ENCODE results near the gene SYNDIG1.

The SYNDIG1 gene

DNA sequence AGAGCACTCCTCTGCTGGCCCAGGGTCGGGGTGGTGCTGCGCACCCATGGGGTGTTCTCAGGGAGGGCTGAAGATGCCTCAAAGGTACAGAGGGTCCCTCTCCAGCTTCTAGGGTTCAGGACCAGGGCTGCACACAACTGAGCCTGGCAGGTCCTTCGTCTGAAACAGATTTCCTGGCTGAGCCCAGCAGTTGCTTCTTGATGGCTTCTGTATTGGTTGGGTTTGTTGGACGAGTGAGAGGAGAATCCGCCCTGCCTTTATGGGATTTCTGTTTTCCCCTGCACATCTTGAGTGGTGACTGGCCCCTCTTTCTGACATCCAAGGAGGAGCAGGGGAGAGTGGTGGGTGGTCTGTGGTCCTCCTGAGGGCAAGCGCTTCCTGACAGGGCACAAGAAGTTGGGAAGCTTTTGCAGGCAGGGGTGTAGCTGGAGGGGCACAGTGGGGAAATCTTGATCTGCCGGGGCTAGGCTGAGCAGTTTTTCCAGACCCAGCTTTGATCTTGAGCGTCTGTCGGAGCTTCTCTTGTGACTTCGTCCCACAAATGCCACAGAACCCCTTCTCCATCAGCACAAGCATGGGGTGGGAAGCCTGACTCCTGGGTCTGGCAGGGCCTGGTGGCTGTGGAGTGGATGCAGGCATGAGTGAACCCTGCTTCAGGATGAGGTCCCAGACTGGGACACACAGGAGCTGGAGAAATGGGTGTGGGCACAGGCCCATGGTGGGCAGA lies 116.5 kb downstream of the SYNDIG1 start:
- no peak for DNase-seq (ENCODE audit: low read depth)

GRCh38 chr20:24586523-24586840 lies 117.1 kb downstream of the SYNDIG1 start:
- DNase-seq (ENCODE audit: low read depth), result no peak

DNA sequence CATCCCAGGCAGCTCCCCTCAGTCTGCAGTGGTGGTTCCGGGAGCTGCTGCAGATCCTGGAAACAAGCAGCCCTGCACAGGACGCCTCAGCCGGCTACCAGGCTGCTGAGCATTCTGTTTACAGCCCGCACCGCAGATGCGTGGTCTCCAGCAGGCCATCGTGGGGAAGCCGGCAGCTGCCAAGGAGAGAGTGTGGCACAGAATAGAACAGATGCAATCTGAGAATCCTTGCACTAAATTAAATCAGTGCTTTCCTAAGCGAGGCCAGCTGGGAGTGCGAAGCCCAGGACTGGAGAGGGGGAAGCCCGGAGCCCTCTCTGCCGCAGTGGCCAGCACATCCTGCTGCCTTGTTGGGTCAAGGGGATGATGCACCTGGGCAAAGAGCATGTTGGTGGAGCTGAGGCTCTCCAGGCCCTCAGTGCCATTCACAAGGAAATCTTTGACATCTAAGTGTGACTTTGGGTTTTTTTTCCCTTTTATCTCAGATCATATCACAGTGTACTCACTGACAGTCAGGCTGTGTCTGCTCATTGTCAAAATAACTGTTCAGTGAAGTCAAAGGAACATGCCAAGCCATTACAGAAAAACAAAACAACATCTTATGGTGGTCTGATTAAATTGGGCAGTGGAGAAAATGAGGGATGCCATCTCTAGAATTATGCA lies 118.1 kb downstream of the SYNDIG1 start:
- DNase-seq (ENCODE audit: low read depth), result no peak

DNA sequence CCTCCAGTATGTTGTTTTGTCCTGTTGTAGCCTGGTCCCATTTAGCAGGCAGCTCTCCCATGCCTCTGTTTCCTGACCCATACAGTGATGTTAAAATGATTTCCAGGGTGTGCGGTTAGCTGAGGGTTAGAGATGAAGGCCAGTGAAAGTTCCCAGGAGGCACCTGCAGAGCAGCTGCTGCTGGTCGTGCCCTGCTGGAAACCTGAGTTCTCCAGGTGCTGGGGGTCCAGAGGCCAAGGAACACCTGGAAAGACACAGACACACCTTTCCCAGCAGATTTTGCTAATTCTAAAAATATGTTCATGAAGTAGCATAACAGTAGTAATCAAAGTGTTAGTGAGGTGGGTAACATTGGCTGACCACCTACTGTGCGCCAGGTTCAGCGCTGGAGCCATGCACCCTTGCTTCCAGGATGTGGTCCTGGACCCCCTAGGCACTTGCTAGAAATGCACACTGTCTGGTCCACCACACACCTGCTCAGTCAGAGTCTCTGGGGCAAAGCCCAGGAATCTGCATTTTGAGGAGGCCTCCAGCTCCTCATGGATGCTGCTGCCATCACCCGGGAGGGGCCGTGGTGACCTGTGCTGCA lies 118.7 kb downstream of the SYNDIG1 start:
- DNase-seq (ENCODE audit: low read depth), result no peak

GRCh38 chr20:24588725-24589340 lies 119.4 kb downstream of the SYNDIG1 start:
- DNase-seq (ENCODE audit: low read depth), result no peak

DNA sequence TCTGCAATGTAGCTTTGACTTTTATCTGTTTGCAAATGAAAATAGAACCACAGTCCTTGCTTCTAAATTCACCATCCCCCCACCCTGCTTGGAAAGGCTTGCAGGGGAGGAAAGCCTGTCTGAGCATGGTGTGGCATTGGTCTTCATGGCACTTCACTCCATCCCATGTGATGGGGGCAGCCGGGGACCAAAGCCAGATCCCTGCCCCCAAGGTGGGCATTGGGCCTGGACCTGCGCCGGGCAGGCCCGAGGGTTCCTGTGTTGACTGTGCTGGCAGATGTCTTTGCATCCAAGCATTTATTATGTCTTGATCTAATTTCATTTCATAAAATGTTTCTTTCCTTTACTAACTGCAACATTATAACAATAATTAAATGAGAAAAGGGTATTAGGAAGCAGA lies 120.0 kb downstream of the SYNDIG1 start:
- DNase-seq (ENCODE audit: low read depth), result no peak

DNA sequence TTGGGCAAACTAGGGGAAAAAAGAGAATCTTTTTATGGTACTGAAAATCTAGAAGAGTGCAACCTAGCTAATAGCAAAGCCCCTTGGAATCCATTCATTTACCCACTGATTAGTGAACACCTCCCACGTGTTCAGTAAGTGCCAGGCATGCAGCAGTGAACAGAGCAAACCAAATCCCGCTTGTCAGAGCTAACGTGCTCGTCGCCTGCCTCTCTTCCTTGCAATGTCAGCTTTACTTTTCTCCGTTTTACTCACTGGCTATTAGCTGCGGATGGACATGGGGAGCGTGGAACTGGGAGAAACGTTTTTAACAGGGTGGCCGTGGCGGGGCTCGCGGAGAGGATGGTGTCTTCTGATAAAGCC lies 120.4 kb downstream of the SYNDIG1 start:
- no peak for DNase-seq (ENCODE audit: low read depth)

GRCh38 chr20:24590178-24590982 lies 121.0 kb downstream of the SYNDIG1 start:
- DNase-seq (ENCODE audit: low read depth), result no peak

DNA sequence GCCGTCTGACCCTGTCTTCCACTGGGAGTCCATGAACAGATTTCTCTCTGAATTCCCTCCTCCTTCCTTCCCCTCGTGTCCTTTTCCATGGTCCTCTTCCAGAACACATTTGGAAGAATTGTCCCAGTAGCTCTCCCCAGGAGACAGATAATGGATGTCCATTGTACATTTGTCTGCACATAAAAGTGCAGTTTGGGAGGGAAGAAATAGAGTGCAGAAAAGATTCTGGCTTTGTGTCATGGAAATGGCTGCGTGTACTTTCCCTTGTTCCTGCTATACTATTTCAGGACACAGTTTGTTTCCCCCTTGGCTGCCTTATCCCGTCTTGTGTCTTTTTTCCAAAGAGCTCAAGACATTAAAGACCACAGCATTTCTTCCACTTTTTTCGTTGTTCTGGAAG lies 127.6 kb downstream of the SYNDIG1 start:
- no peak for DNase-seq (ENCODE audit: low read depth)

- DNase-seq (ENCODE audit: low read depth), result no peak
Observed at GRCh38 chr20:24598346-24598745, 128.9 kb downstream of the SYNDIG1 start.

- DNase-seq (ENCODE audit: low read depth), result no peak
Observed at GRCh38 chr20:24598996-24599395, 129.6 kb downstream of the SYNDIG1 start.

DNA sequence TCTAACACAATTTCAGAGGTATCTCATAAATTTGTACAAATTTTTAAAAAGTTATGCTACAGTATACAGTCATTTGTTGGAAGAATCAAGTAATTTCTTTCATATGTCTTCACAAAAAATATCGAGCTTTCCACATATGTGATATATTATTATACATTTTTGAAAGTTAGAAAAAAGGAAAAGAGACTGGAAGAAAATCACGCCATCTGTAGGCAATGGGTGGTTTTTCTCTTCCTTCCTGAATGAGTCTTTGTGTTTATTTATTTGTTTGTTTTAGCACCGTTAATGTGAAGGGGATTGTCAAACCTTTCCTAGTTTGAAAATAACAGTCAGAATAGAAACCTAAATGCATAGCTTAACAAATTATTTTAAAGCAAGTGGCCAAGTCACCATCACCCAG lies 130.6 kb downstream of the SYNDIG1 start:
- DNase-seq (ENCODE audit: low read depth), result no peak

DNA sequence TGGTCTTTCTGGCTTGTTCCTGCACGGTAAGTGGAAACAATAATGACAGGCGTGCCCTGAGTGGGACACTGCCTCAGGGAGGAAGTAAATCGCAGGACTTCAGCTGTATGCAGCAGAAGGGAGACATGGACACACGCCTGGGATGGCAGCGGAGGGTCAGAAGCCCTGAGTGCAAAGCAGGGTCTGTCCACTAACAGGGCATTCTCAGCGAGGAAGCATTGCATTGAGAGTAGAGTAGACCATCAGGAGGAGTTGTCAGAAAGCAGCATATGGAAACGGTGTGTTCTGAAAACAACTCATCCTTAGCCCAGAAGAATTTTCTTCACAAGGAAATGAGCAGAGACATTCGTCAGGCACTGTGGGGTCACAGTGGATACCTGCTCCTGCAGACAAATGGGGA lies 134.0 kb downstream of the SYNDIG1 start:
- no peak for DNase-seq (ENCODE audit: low read depth)

GRCh38 chr20:24604966-24605665 lies 135.7 kb downstream of the SYNDIG1 start:
- no peak for DNase-seq (ENCODE audit: low read depth)

DNA sequence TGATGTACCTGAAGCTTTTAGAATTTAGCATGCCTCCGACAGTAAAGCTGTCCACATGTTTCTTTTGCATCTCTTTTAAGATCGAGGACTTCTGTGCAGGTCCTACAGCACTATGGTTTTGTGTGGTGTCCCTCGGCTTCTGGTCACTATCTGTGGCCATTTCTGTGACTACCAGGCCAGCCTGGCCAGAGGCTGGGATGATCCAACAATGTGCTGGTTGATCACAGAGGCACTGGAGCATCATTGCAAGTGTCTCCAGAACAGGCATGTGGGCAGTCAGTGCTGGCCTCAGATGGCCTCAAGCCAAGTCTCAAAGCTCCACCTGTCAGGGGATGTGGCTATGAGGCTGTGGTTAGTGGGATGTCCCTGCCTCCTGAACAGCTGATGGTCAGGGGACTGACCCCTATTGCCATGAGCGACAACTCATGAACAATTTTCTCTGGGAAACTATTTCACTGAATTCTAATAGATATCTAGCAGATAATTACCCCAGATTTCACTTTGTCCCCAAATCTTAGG lies 136.6 kb downstream of the SYNDIG1 start:
- no peak for DNase-seq (ENCODE audit: low read depth)

DNA sequence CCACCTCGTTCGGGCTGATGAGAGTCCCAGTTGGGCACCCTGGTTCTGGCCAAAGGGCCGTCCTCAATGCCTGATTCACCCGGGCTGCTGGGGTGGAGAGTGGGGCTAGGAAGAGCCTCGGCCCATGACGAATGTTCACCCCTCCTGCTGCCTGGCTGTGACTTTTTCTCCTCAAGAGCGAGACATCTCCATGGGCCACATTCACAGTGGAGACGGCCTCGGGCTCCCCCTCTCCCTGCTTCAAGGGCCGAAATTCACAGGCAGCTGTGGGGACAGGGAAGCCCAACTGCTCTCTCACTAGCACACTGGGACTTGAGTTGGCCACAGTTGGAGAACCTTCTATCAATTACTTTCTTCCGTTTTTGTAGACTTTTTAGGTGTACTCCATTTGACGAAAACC lies 138.0 kb downstream of the SYNDIG1 start:
- no peak for DNase-seq (ENCODE audit: low read depth)

DNA sequence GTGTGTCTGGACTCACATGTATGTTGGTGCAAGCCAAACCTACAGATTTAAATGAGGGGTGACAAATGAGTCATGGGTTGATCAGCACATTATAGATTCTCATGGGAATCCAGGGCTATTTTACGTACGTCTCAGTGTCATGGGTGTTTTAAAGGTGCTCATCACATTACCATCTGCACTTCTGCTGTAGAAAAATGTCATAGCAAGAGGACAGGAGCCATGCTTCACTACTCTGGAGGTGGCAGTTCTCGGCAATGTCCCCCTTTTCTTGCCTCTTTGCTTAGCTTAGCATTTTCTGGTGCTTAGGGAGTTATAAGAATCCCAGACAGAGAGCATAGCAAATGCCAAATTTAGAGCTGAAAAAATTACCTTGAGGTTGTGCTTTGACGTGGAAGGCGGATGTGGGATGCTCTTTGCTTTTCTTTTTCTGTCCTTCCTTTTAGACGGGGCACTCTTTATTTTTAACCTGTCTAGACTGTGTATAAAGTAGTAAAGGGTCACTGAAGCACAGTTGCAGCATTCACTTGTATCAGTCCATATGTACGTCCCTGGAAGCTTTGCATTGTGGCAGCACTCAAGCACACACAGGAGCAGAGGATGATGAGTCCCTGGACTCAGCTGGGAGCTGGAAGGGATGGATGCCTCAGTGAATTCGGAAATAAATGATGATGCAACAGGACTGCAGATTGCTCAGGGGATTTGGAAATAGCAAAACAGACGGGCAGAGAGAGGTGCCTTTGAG lies 139.7 kb downstream of the SYNDIG1 start:
- no peak for DNase-seq (ENCODE audit: low read depth)

GRCh38 chr20:24609757-24610156 lies 140.3 kb downstream of the SYNDIG1 start:
- no peak for DNase-seq (ENCODE audit: low read depth)

GRCh38 chr20:24610341-24611115 lies 141.1 kb downstream of the SYNDIG1 start:
- DNase-seq (ENCODE audit: low read depth), result no peak

Measured in activated T-helper 1 cell treated with Interleukin-2 at 50 U/mL for 16 hours (primary cell).